Measurements from ENCODE around the gene PSTK. TPM values are rescaled to one million over a fixed set of nuclear protein-coding genes. Genes with fewer than 3 reads are reported as not detected.

The PSTK gene
- total and polyA plus RNA-seq, 2 of the 13 experiments (the other 11 are each of a cell fraction or from before 2014, with no cell fraction given), result 8.2 to 9.3 TPM

GRCh38 chr10:122980209-122981065 is at the start of gene PSTK (continued):
- TF ChIP-seq ZNF513 (CRISPR knock-in tag; conservative IDR thresholded peaks at IDR 0.05) (no peak), IRF2 (CRISPR knock-in tag; IDR thresholded peaks at IDR 0.05) (peak; percentile 66; the same call in 1 of the 2 replicates), ZSCAN9 (CRISPR knock-in tag; IDR thresholded peaks at IDR 0.05; ENCODE audit: borderline replicate concordance) (no peak; the same call in 1 of the 2 replicates), RBFOX2 (IDR thresholded peaks at IDR 0.05; ENCODE audit: low read depth, low read length) (peak; percentile 93), ZBTB4 (CRISPR knock-in tag; IDR thresholded peaks at IDR 0.05; ENCODE audit: borderline replicate concordance) (no peak), MXD4 (CRISPR knock-in tag; IDR thresholded peaks at IDR 0.05) (no peak; the same call in 1 of the 2 replicates), ZBTB46 (CRISPR knock-in tag; IDR thresholded peaks at IDR 0.05; ENCODE audit: borderline replicate concordance) (no peak), CHCHD3 (CRISPR knock-in tag; IDR thresholded peaks at IDR 0.05) (0 out of 2 replicates have a peak, but pooled peaks have one; percentile 51), ARID2 (CRISPR knock-in tag; IDR thresholded peaks at IDR 0.05; ENCODE audit: borderline replicate concordance) (no peak), ATF7-NPFF (CRISPR knock-in tag; IDR thresholded peaks at IDR 0.05; ENCODE audit: low read depth) (no peak; the same call in none of the 2 replicates), AGO2 (optimal IDR thresholded peaks at IDR 0.05; ENCODE audit: low read depth, low read length) (peak; percentile 43), FOXJ3 (CRISPR knock-in tag; IDR thresholded peaks at IDR 0.05; ENCODE audit: borderline replicate concordance) (no peak; the same call in 1 of the 2 replicates), HNRNPK (IDR thresholded peaks at IDR 0.05; ENCODE audit: low read depth, low read length, poor library complexity, severe bottlenecking) (no peak), EZH2 (conservative IDR thresholded peaks at IDR 0.05; ENCODE audit: low read depth, low read length) (no peak), SP1 (IDR thresholded peaks at IDR 0.05) (no peak), SP1 (CRISPR knock-in tag; IDR thresholded peaks at IDR 0.05) (peak; percentile 82), ZNF180 (CRISPR knock-in tag; IDR thresholded peaks at IDR 0.05; ENCODE audit: borderline replicate concordance, low read depth) (no peak)
